ENCODE measurements around the gene MFAP4. TPM values are rescaled to one million over a fixed set of nuclear protein-coding genes. Genes with fewer than 3 reads are reported as not detected.

Gene MFAP4, protein sequence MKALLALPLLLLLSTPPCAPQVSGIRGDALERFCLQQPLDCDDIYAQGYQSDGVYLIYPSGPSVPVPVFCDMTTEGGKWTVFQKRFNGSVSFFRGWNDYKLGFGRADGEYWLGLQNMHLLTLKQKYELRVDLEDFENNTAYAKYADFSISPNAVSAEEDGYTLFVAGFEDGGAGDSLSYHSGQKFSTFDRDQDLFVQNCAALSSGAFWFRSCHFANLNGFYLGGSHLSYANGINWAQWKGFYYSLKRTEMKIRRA
- total RNA-seq (2014; rRNA removed; shearing (Covaris generic); ENCODE audit: low replicate concordance), result 0.15 TPM in 1 of 2 replicates, not detected in the other

DNA sequence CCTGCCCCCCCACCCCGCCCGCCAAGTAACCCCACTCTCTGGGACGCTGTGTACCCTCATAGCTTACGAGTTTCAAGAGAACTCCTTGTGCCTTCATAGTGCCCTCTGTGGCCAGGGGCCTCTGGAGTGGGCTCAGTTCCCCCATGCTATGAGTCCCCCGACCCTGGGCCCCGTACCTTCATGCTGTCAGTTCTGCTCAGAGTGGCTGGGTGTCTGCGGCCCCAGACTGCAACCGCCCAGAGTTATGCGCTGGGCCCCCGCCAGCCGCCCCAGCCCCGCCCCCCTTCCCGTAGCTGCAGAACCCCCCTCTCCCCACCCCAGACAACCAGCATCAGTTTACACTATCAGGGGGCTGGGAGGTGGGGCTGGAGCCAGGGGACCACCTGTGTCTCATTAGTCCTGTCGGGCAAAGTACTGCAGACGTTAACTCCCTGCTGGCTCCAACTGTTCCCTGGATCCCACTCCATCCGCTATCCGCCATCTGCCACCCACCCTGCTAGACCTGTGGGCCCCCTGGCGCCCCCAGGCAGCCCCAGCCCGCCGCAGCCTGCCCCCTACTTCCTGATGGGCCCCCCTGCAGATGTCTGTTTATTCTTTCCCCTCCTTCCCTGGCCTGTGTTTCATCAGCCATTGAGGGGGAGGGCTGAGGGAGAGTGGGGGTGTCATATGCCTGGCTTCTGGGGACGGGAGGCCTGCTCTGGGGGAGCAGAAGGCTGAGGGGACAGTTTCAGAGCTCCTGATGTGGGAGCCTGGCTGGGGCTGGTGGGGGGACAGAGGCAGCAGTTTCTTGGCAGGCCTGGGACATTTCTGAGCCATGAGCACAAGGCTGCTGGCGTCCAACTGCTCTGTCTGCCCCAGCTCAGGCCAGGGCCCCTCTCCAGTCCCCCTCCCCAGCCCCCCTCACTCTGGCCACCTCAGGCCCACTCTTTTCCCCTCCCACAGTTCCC lies at the start of gene MFAP4:
Gene MFAP4, minus strand, starts transcription at position 217 of the 947 bp plus-strand sequence. Its CDS starts 35 bp downstream, at position 182.
- H3K79me2 ChIP-seq (ENCODE audit: low read length), result no peaks in the 10 kb centered on the region
- no peaks in the 10 kb centered on the region for H3K36me3 ChIP-seq (ENCODE audit: insufficient read depth, low read length)
- no peaks in the 10 kb centered on the region for H3K9me2 ChIP-seq (replicated peaks; ENCODE audit: insufficient read depth, low read length)
- no peak within 1 kb of the TSS for H3K9ac ChIP-seq (ENCODE audit: low read length)
- H3K9me3 ChIP-seq (ENCODE audit: low read length), result no peaks in the 10 kb centered on the region
- H3K27me3 ChIP-seq (ENCODE audit: low read length), result no peaks in the 10 kb centered on the region
- no peaks in the 10 kb centered on the region for H4K20me1 ChIP-seq (ENCODE audit: insufficient read depth, low read depth, low read length)
- no peaks in the 10 kb centered on the region for H3K4me1 ChIP-seq (ENCODE audit: low read length)
- H2AFZ ChIP-seq (ENCODE audit: low read length), result no peak within 1 kb of the TSS
- no peak within 1 kb of the TSS for H3K4me3 ChIP-seq (ENCODE audit: low read length)
- no peak for DNase-seq
- H3K4me2 ChIP-seq (ENCODE audit: low read depth, low read length, poor library complexity, severe bottlenecking), result no peak within 1 kb of the TSS
- no peak within 1 kb of the TSS for H3K27ac ChIP-seq (ENCODE audit: low read length)

- Histone ChIP-seq H3K27ac (ENCODE audit: low read length) (no peak overlapping the region), H3K79me2 (ENCODE audit: low read length) (no peaks in the 10 kb centered on the region), H3K4me3 (ENCODE audit: low read length) (no peak overlapping the region), H3K4me1 (ENCODE audit: low read length) (peaks cover 30% of the 10 kb centered on the region), H2AFZ (ENCODE audit: low read length) (no peak overlapping the region), H3K36me3 (ENCODE audit: insufficient read depth, low read length) (no peaks in the 10 kb centered on the region), H3K27me3 (ENCODE audit: low read length) (0 out of 2 replicates have a peak, but pooled peaks cover 3% of the 10 kb centered on the region), H3K9me3 (ENCODE audit: low read length) (no peaks in the 10 kb centered on the region), H4K20me1 (ENCODE audit: insufficient read depth, low read depth, low read length) (no peaks in the 10 kb centered on the region), H3K9ac (ENCODE audit: low read length) (no peak overlapping the region), H3K4me2 (ENCODE audit: low read depth, low read length, poor library complexity, severe bottlenecking) (no peak overlapping the region), H3K9me2 (replicated peaks; ENCODE audit: insufficient read depth, low read length) (no peaks in the 10 kb centered on the region)
- DNase-seq, result peak; percentile 61
These were observed 46.8 kb upstream of the MFAP4 start for GRCh38 chr17:19433727-19434340.

- Histone ChIP-seq H3K9me3 (ENCODE audit: low read length) (no peaks in the 10 kb centered on the region), H3K79me2 (ENCODE audit: low read length) (no peaks in the 10 kb centered on the region), H4K20me1 (ENCODE audit: insufficient read depth, low read depth, low read length) (no peaks in the 10 kb centered on the region), H3K9ac (ENCODE audit: low read length) (no peak overlapping the region), H3K27ac (ENCODE audit: low read length) (no peak overlapping the region), H3K4me2 (ENCODE audit: low read depth, low read length, poor library complexity, severe bottlenecking) (no peak overlapping the region), H2AFZ (ENCODE audit: low read length) (no peak overlapping the region), H3K4me3 (ENCODE audit: low read length) (no peak overlapping the region), H3K27me3 (ENCODE audit: low read length) (no peaks in the 10 kb centered on the region), H3K4me1 (ENCODE audit: low read length) (peaks cover 30% of the 10 kb centered on the region), H3K9me2 (replicated peaks; ENCODE audit: insufficient read depth, low read length) (no peaks in the 10 kb centered on the region), H3K36me3 (ENCODE audit: insufficient read depth, low read length) (no peaks in the 10 kb centered on the region)
- no peak for DNase-seq
These were observed 46.3 kb upstream of the MFAP4 start for GRCh38 chr17:19433255-19433654.

- no peak for DNase-seq
- Histone ChIP-seq H3K9me2 (replicated peaks; ENCODE audit: insufficient read depth, low read length) (no peaks in the 10 kb centered on the region), H3K36me3 (ENCODE audit: insufficient read depth, low read length) (no peaks in the 10 kb centered on the region), H3K4me3 (ENCODE audit: low read length) (no peak overlapping the region), H2AFZ (ENCODE audit: low read length) (no peak overlapping the region), H3K9me3 (ENCODE audit: low read length) (no peaks in the 10 kb centered on the region), H3K27me3 (ENCODE audit: low read length) (no peaks in the 10 kb centered on the region), H3K9ac (ENCODE audit: low read length) (no peak overlapping the region), H3K4me1 (ENCODE audit: low read length) (peaks cover 21% of the 10 kb centered on the region), H4K20me1 (ENCODE audit: insufficient read depth, low read depth, low read length) (no peaks in the 10 kb centered on the region), H3K79me2 (ENCODE audit: low read length) (no peaks in the 10 kb centered on the region), H3K27ac (ENCODE audit: low read length) (no peak overlapping the region), H3K4me2 (ENCODE audit: low read depth, low read length, poor library complexity, severe bottlenecking) (no peak overlapping the region)
These were observed 44.7 kb upstream of the MFAP4 start for GRCh38 chr17:19431691-19432090.

DNA sequence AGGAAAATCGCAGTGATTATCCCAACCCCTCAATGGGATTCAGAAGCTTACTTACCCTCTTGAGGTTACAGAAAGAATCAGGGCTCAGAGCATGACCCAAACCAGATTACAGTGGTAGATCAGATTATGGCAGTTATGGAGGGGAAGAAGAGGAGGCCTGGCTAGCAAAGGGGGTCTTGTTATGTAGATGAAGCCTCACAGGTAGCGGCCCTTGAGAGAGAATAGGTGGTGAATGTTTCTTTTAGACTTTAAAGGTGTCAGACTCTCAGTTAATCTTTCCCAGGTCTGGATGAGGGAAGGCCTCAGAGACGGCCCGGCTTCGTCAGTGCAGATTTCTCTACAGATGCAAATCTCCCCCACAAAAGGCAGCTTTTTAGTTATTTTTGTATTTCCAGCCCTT lies 39.6 kb upstream of the MFAP4 start:
- DNase-seq, result no peak
- H3K4me1 ChIP-seq (ENCODE audit: low read length), result peaks cover 6% of the 10 kb centered on the region
- H4K20me1 ChIP-seq (ENCODE audit: insufficient read depth, low read depth, low read length), result no peaks in the 10 kb centered on the region
- H3K79me2 ChIP-seq (ENCODE audit: low read length), result no peaks in the 10 kb centered on the region
- H3K27me3 ChIP-seq (ENCODE audit: low read length), result no peaks in the 10 kb centered on the region
- no peak overlapping the region for H2AFZ ChIP-seq (ENCODE audit: low read length)
- H3K27ac ChIP-seq (ENCODE audit: low read length), result no peak overlapping the region
- H3K9ac ChIP-seq (ENCODE audit: low read length), result no peak overlapping the region
- no peak overlapping the region for H3K4me3 ChIP-seq (ENCODE audit: low read length)
- no peaks in the 10 kb centered on the region for H3K36me3 ChIP-seq (ENCODE audit: insufficient read depth, low read length)
- no peak overlapping the region for H3K4me2 ChIP-seq (ENCODE audit: low read depth, low read length, poor library complexity, severe bottlenecking)
- no peaks in the 10 kb centered on the region for H3K9me2 ChIP-seq (replicated peaks; ENCODE audit: insufficient read depth, low read length)
- H3K9me3 ChIP-seq (ENCODE audit: low read length), result no peaks in the 10 kb centered on the region

DNA sequence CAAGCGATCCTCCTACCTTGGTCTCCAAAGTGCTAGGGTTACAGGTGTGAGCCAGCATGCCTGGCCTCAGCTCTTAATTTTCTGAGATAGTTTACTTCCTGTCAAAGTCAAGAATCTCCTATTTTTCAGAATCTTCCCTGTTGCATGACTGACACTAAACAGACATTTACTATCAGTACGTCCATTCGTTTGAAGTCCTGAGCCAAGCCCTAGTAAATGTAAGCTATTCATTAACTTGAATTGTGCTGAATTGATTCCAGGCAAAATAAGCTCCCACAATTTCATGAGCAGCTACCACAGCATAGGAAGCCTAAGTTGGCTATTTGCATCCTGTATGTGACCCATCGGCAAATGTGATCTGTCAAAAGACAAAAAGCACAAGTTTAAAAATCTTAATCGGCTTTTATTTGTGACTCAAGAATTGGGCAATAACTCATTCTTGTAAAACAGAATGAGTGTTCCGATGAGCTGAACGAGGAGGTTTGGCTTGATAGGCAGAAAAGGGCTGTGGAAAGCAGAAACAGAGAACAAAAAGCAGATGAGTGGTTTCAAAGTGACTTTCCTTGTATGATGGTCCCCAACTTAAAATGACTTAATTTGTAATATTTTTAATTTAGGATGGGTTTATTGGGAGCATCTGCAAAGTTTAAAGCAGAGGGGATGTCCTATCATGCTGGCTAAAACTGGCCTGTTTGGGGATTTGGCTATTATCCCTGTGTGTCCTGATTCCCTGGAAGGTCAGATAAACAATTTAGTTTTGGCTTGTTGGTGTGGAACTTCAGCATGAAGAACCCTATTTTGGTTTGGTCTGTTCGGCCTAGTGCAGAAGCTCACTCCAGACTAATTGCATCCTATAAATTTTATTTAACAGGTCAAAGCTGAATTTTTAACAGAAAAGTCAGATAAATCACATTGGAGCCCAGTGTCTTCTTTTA lies 38.2 kb upstream of the MFAP4 start:
- H3K9ac ChIP-seq (ENCODE audit: low read length), result no peak overlapping the region
- no peak overlapping the region for H3K4me2 ChIP-seq (ENCODE audit: low read depth, low read length, poor library complexity, severe bottlenecking)
- H3K27me3 ChIP-seq (ENCODE audit: low read length), result no peaks in the 10 kb centered on the region
- peaks cover under 1% of the 10 kb centered on the region; the same call in 1 of the 2 replicates for H3K4me1 ChIP-seq (ENCODE audit: low read length)
- no peaks in the 10 kb centered on the region for H3K36me3 ChIP-seq (ENCODE audit: insufficient read depth, low read length)
- no peaks in the 10 kb centered on the region for H3K9me2 ChIP-seq (replicated peaks; ENCODE audit: insufficient read depth, low read length)
- no peak for DNase-seq
- H3K79me2 ChIP-seq (ENCODE audit: low read length), result no peaks in the 10 kb centered on the region
- no peak overlapping the region for H3K4me3 ChIP-seq (ENCODE audit: low read length)
- H3K27ac ChIP-seq (ENCODE audit: low read length), result no peak overlapping the region
- H2AFZ ChIP-seq (ENCODE audit: low read length), result no peak overlapping the region
- no peaks in the 10 kb centered on the region for H3K9me3 ChIP-seq (ENCODE audit: low read length)
- H4K20me1 ChIP-seq (ENCODE audit: insufficient read depth, low read depth, low read length), result no peaks in the 10 kb centered on the region

GRCh38 chr17:19421926-19422325 lies 34.9 kb upstream of the MFAP4 start:
- H3K79me2 ChIP-seq (ENCODE audit: low read length), result no peaks in the 10 kb centered on the region
- H3K9me3 ChIP-seq (ENCODE audit: low read length), result no peaks in the 10 kb centered on the region
- H3K9ac ChIP-seq (ENCODE audit: low read length), result no peak overlapping the region
- H3K9me2 ChIP-seq (replicated peaks; ENCODE audit: insufficient read depth, low read length), result no peaks in the 10 kb centered on the region
- no peaks in the 10 kb centered on the region for H3K4me1 ChIP-seq (ENCODE audit: low read length)
- DNase-seq, result no peak
- H3K36me3 ChIP-seq (ENCODE audit: insufficient read depth, low read length), result no peaks in the 10 kb centered on the region
- H3K4me2 ChIP-seq (ENCODE audit: low read depth, low read length, poor library complexity, severe bottlenecking), result no peak overlapping the region
- no peaks in the 10 kb centered on the region for H4K20me1 ChIP-seq (ENCODE audit: insufficient read depth, low read depth, low read length)
- no peak overlapping the region for H2AFZ ChIP-seq (ENCODE audit: low read length)
- no peaks in the 10 kb centered on the region for H3K27me3 ChIP-seq (ENCODE audit: low read length)
- no peak overlapping the region for H3K4me3 ChIP-seq (ENCODE audit: low read length)
- no peak overlapping the region for H3K27ac ChIP-seq (ENCODE audit: low read length)
